Ishikawa (cell line): ENCODE results near the gene TBC1D30.

ENCODE experiments used
- CEBPB ChIP-seq: IDR thresholded peaks from 2 replicates; pipeline ENCODE4 v1.6.1; 2012
- CREB1 ChIP-seq: IDR thresholded peaks from 2 replicates; pipeline ENCODE4 v1.6.1; 2012; ENCODE audit warnings: low read depth
- EGR1 ChIP-seq: IDR thresholded peaks from 2 replicates; pipeline ENCODE4 v1.6.1; 2012
- EP300 ChIP-seq: IDR thresholded peaks from 2 replicates; pipeline ENCODE4 v1.6.1; 2012; ENCODE audit warnings: borderline replicate concordance
- FOXM1 ChIP-seq: IDR thresholded peaks from 2 replicates; pipeline ENCODE4 v1.6.1; 2012; ENCODE audit warnings: low read depth, borderline replicate concordance
- NFIC ChIP-seq: IDR thresholded peaks from 2 replicates; pipeline ENCODE4 v1.6.1; 2012
- RAD21 ChIP-seq: IDR thresholded peaks from 2 replicates; pipeline ENCODE4 v1.6.1; 2012; ENCODE audit warnings: low read depth
- TAF1 ChIP-seq: IDR thresholded peaks from 2 replicates; pipeline ENCODE4 v1.6.1; 2012; ENCODE audit warnings: low read depth, mild to moderate bottlenecking
- TCF12 ChIP-seq: IDR thresholded peaks from 2 replicates; pipeline ENCODE4 v1.6.1; 2012; ENCODE audit warnings: low read depth
- TEAD4 ChIP-seq: IDR thresholded peaks from 2 replicates; pipeline ENCODE4 v1.6.1; 2012
- YY1 ChIP-seq: IDR thresholded peaks from 2 replicates; pipeline ENCODE4 v1.6.1; 2012; ENCODE audit warnings: low read depth
- ZBTB7A ChIP-seq: IDR thresholded peaks from 2 replicates; pipeline ENCODE4 v1.6.1; 2012; ENCODE audit warnings: low read depth
- TF ChIP-seq, protein P1 (sequence below): IDR thresholded peaks from 2 replicates; pipeline ENCODE4 v1.6.1; 2012
- TF ChIP-seq, protein P2 (sequence below): IDR thresholded peaks from 2 replicates; pipeline ENCODE4 v1.6.1; 2012
- TF ChIP-seq, protein P3 (sequence below): IDR thresholded peaks from 2 replicates; pipeline ENCODE4 v1.6.1; 2012; ENCODE audit warnings: low read depth, mild to moderate bottlenecking

Gene TBC1D30

DNA sequence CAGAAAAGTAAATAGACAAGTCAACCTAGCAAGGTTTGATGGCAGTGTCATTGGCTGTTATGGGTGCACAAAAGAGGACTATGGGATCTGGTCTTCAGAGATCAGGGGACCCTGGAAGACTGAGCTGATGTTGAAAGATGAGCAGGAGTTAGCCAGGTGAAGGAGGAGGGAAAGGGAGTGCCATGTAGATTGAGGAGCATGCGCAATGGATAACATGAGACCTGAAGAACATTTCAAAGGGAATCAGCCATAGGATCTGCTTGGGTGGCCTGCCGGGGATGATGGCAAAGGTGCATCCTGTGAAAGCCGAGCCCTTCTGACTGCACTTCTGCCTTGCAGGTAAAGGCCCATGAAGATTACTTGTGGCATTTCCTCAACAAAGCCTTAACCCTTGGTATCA is 90.8 kb downstream of the TBC1D30 start:
- no peak for TF ChIP-seq TEAD4

DNA sequence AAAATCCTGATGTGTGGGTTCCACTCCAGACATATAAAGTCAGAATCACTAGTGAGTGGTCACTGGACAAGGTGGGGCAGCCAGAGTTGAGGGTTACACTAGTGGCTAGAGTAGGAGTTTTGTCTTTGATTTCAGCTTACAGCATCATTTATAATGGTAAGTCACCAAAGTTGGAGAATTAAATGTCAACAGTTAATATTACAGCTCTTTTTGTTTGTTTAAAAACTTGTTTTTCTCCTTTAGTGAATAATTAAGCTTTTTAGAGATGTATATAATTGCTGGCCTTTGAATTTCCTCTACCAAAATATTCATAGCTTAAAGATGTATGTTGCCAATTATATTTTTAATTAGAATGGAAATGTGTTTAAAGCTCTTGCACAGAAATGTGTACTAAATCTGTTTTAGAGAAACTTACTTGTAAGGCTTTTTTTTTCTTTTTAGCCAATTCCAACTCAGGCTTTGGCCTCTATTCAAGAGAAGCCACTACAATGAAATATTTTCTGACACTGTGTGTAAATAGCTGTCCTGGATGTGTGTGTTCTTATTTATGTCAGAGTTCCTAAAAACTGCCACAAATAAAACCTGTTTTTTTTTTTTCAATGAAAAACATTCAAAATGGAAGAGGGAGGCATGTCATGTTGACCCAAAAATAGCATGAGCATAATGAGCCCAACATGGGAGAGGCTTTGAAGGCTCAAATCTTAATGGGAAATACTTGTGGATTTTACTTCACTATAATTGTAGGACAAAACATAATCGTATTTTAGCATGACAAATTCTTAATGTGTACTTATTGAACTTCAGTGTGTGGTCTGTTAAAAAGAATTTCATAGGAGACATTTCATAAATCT is 92.2 kb downstream of the TBC1D30 start:
- TF ChIP-seq, protein P1, sequence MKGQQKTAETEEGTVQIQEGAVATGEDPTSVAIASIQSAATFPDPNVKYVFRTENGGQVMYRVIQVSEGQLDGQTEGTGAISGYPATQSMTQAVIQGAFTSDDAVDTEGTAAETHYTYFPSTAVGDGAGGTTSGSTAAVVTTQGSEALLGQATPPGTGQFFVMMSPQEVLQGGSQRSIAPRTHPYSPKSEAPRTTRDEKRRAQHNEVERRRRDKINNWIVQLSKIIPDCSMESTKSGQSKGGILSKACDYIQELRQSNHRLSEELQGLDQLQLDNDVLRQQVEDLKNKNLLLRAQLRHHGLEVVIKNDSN, result no peak
- TF ChIP-seq RAD21, result no peak
- TF ChIP-seq, protein P2, sequence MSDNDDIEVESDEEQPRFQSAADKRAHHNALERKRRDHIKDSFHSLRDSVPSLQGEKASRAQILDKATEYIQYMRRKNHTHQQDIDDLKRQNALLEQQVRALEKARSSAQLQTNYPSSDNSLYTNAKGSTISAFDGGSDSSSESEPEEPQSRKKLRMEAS, result no peak
- TF ChIP-seq TEAD4, result no peak
- no peak for TF ChIP-seq TAF1
- no peak for TF ChIP-seq ZBTB7A
- TF ChIP-seq NFIC, result no peak
- TF ChIP-seq YY1, result no peak

DNA sequence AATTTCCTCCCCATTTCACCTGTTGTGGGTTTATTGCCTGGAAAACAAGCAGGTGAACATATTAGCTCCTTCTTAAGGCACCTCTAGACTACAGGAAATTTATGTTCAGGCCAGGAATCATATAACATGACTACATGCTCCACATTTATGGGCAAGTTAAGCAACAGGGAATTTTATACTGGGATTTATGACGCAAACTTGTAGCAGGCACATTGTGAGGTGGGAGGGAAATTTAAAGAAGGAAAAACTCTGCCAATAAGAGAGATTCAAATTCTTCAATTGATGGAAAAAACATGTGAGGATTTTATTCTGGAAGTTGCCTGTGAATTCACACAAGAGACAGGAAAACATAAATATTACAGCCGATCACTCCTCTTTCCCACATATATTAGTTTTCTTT is 93.9 kb downstream of the TBC1D30 start:
- TF ChIP-seq CEBPB (no peak), TCF12 (no peak), RAD21 (no peak), TAF1 (no peak), NFIC (no peak), EP300 (no peak), ZBTB7A (no peak), TEAD4 (no peak), CREB1 (no peak), YY1 (no peak), EGR1 (no peak), FOXM1 (no peak)
- TF ChIP-seq, protein P3, sequence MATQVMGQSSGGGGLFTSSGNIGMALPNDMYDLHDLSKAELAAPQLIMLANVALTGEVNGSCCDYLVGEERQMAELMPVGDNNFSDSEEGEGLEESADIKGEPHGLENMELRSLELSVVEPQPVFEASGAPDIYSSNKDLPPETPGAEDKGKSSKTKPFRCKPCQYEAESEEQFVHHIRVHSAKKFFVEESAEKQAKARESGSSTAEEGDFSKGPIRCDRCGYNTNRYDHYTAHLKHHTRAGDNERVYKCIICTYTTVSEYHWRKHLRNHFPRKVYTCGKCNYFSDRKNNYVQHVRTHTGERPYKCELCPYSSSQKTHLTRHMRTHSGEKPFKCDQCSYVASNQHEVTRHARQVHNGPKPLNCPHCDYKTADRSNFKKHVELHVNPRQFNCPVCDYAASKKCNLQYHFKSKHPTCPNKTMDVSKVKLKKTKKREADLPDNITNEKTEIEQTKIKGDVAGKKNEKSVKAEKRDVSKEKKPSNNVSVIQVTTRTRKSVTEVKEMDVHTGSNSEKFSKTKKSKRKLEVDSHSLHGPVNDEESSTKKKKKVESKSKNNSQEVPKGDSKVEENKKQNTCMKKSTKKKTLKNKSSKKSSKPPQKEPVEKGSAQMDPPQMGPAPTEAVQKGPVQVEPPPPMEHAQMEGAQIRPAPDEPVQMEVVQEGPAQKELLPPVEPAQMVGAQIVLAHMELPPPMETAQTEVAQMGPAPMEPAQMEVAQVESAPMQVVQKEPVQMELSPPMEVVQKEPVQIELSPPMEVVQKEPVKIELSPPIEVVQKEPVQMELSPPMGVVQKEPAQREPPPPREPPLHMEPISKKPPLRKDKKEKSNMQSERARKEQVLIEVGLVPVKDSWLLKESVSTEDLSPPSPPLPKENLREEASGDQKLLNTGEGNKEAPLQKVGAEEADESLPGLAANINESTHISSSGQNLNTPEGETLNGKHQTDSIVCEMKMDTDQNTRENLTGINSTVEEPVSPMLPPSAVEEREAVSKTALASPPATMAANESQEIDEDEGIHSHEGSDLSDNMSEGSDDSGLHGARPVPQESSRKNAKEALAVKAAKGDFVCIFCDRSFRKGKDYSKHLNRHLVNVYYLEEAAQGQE, result no peak
- TF ChIP-seq, protein P1, result no peak
- TF ChIP-seq, protein P2, result no peak

DNA sequence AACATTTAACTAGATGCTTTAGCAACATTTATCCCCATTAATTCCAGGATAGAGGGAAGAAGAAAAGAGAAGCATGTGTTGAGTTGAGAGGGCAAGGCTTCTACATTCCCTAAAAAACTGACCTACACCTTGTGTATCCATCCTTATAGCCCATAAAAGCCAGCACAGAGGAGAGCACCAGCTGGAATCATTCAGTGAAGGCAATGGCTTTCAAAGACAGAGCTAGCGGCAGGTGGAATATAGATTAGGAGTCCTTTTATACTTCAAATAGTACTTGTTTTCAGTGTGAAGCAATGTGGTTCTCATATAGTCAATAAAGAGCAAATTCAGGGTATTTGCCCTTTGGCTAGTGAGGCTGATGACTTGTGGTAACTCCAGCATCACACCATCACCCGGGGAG is 94.4 kb downstream of the TBC1D30 start:
- no peak for TF ChIP-seq TAF1
- TF ChIP-seq, protein P1, result no peak
- TF ChIP-seq, protein P2, result no peak
- TF ChIP-seq, protein P3, result no peak
- no peak for TF ChIP-seq NFIC
- TF ChIP-seq TCF12, result no peak
- no peak for TF ChIP-seq YY1
- no peak for TF ChIP-seq RAD21
- TF ChIP-seq EGR1, result no peak

DNA sequence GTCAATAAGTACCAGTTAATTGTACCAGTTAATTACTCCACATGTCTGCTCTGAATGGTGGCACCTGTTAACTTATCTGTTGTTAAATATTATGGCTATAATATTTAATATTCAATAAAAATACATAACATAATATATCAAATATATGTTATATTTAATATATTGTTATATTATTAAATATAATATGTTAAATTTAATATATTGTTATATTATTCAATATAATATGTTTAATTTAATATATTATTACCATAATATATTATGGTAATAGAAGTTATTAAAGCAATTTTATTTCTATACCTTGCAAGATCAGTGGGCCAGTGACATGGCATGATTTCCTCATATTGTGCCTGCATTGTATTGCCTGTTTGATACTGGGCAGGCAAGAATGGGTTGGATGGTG is 98.4 kb downstream of the TBC1D30 start:
- TF ChIP-seq NFIC (no peak), FOXM1 (no peak), TCF12 (no peak), TEAD4 (no peak), CREB1 (no peak), TAF1 (no peak), EP300 (no peak), CEBPB (no peak), EGR1 (no peak), ZBTB7A (no peak), RAD21 (no peak), YY1 (no peak)
- TF ChIP-seq, protein P1, result no peak
- TF ChIP-seq, protein P2, result no peak
- TF ChIP-seq, protein P3, result no peak
